Neural cell (in vitro differentiated cells): Measurements from ENCODE around the gene ZNF107.

Experiments
- EP300 ChIP-seq: fragments of 450-650 bp; conservative IDR thresholded peaks from 2 replicates; pipeline ENCODE4 v1.6.1; 2014; ENCODE audit warnings: antibody characterized with exemption, mild to moderate bottlenecking, moderate library complexity; ENCODE audit not compliant: poor library complexity, severe bottlenecking
- EZH2 ChIP-seq: fragments of 200-600, 300-800 bp; shearing (Covaris generic), sonication (generic); IDR thresholded peaks from 2 replicates; pipeline ENCODE4 v1.6.1; 2014; ENCODE audit warnings: antibody characterized with exemption, low read length, borderline replicate concordance, mild to moderate bottlenecking; ENCODE audit not compliant: insufficient read depth, poor library complexity, severe bottlenecking
- POLR2AphosphoS5 ChIP-seq: IDR thresholded peaks from 2 replicates; pipeline ENCODE4 v1.6.1; 2012
- RAD21 ChIP-seq: fragments of 450-650 bp; conservative IDR thresholded peaks from 2 replicates; pipeline ENCODE4 v1.6.1; 2014; ENCODE audit warnings: antibody characterized with exemption, mild to moderate bottlenecking, moderate library complexity
- TAF1 ChIP-seq: IDR thresholded peaks from 2 replicates; pipeline ENCODE4 v1.6.1; 2012; ENCODE audit warnings: low read depth
- TF ChIP-seq, protein P1 (sequence below): fragments of 450-650 bp; IDR thresholded peaks from 2 replicates; pipeline ENCODE4 v1.5.1; 2014; ENCODE audit warnings: antibody characterized with exemption, mild to moderate bottlenecking, moderate library complexity; ENCODE audit not compliant: poor library complexity, severe bottlenecking

DNA sequence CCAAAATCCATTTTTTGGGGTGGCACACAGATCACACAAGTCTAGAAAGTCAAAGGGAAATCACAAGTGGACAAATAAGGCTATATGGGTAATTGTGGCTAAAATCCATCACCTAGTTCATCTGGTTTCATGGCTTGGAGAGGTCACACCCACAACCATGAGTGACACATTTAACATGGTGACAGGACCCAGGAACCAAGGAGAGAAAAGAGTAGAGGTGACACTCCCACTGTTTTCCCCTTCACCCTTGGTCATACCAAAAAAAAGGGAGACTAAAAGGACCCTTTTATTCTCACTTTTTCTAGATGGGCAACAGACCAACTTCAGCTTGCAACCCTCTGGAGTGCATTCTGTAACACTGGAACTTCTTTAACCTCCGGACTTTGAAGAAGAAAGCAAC is 46.2 kb upstream of the ZNF107 start:
- TF ChIP-seq, protein P1, sequence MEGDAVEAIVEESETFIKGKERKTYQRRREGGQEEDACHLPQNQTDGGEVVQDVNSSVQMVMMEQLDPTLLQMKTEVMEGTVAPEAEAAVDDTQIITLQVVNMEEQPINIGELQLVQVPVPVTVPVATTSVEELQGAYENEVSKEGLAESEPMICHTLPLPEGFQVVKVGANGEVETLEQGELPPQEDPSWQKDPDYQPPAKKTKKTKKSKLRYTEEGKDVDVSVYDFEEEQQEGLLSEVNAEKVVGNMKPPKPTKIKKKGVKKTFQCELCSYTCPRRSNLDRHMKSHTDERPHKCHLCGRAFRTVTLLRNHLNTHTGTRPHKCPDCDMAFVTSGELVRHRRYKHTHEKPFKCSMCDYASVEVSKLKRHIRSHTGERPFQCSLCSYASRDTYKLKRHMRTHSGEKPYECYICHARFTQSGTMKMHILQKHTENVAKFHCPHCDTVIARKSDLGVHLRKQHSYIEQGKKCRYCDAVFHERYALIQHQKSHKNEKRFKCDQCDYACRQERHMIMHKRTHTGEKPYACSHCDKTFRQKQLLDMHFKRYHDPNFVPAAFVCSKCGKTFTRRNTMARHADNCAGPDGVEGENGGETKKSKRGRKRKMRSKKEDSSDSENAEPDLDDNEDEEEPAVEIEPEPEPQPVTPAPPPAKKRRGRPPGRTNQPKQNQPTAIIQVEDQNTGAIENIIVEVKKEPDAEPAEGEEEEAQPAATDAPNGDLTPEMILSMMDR: no peak
- TF ChIP-seq RAD21 (no peak), EZH2 (no peak), POLR2AphosphoS5 (no peak), EP300 (no peak), TAF1 (no peak)
